ENCODE measurements around the gene CORO6. TPM values are rescaled to one million over a fixed set of nuclear protein-coding genes. Genes with fewer than 3 reads are reported as not detected.

Gene CORO6
- polyA plus RNA-seq, 3 donors, result 1.3 TPM; not detected in 2

DNA sequence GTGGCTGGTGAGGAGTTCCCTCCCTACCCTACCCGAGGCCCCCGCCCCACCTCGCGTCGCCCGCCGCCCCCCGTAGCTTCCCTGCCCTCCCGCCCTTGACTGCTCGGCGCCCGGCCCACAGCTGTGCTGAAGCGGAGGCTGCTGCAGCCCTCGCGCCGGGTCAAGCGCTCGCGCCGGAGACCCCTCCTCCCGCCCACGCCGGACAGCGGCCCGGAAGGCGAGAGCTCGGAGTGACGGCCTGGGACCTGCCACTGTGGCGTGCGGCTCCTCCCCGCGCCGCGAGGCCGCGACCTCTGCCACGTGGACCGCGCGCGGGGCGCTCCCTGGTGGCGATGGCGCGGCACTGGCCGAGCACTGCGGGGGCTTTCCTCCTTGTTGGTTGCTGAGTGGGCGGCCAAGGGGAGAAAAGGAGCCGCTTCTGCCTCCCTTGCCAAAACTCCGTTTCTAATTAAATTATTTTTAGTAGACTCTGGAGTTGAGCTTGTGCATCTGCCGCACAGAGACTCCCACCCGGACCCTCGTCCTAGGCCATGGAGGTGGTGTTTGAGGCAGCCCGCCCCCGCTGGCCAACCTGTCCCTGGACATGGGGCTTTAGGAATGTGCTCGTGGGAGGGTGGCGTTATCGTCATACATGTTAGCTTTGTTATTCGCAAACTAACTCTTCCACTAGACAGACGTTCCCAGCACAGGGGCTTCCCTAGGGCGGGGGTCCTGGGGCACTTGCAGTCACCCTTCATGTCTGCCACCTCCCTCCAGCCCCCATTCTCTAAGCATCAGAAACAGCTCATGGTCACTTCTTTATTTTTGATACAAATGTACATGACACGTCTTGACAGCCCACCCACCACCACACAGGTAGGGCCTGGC is 49.8 kb downstream of the CORO6 start:
- H3K4me1 ChIP-seq (ENCODE audit: control insufficient read depth in 1 of 2, insufficient read depth in 2 of 2, low read length in 2 of 2), result peaks cover 10 to 21% of the 10 kb centered on the region in 2 donors
- no peak overlapping the region for H3K9ac ChIP-seq (ENCODE audit: insufficient read depth, low read length, poor library complexity, severe bottlenecking)
- no peaks in the 10 kb centered on the region for H3K27me3 ChIP-seq (ENCODE audit: control insufficient read depth in 2 of 2, insufficient read depth in 2 of 2, low read length in 2 of 2)
- peak overlapping the region in 3 of 7 donors; percentile 2 to 56 (median 11) for H3K27ac Mint-ChIP-seq
- H4K20me1 ChIP-seq (ENCODE audit: insufficient read depth, low read length), result peaks cover 24% of the 10 kb centered on the region
- H3K27ac ChIP-seq (ENCODE audit: low read depth in 1 of 2, low read length in 2 of 2), result no peak overlapping the region
- H3K79me2 ChIP-seq (ENCODE audit: insufficient read depth, low read length), result peaks cover 13% of the 10 kb centered on the region
- peak; percentile 84 for TF ChIP-seq CTCF (IDR thresholded peaks at IDR 0.05)
- WGBS (ENCODE audit: insufficient coverage), result 52% methylated on average over 38 of the region's 62 CpGs
- H3K36me3 Mint-ChIP-seq, result peaks cover 38 to 59% of the 10 kb centered on the region in 2 donors
- H3K4me1 Mint-ChIP-seq, result peaks cover 18% of the 10 kb centered on the region
- H3K4me2 ChIP-seq (replicated peaks; ENCODE audit: extremely low read depth, low read length, poor library complexity, severe bottlenecking), result peak overlapping the region; percentile 65
- H2AFZ ChIP-seq (ENCODE audit: insufficient read depth, low read depth, low read length, poor library complexity, severe bottlenecking), result no peak overlapping the region
- DNase-seq, result peak; percentile 48 to 72 (median 63)
- H3K4me3 ChIP-seq (replicated peaks in 1 of 3; ENCODE audit: low read depth in 2 of 3, low read length in 3 of 3), result peak overlapping the region in 1 of 3 experiments; percentile 36
- intact Hi-C loops (cut with micrococcal nuclease), result no loop called here
- H3K36me3 ChIP-seq (replicated peaks in 1 of 2; ENCODE audit: control insufficient read depth in 1 of 2, insufficient read depth in 2 of 2, low read length in 2 of 2), result peaks cover 44 to 49% of the 10 kb centered on the region in 2 donors
- H3K9me3 ChIP-seq (replicated peaks in 1 of 2; ENCODE audit: control insufficient read depth in 1 of 2, insufficient read depth in 1 of 2, low read length in 2 of 2), result no peaks in the 10 kb centered on the region
- peak overlapping the region in 1 of 2 donors; percentile 64 for H3K4me3 Mint-ChIP-seq
- peaks cover 0 to 2% (median 2%) of the 10 kb centered on the region in 3 donors for H3K27me3 Mint-ChIP-seq (ENCODE audit: low read depth in 3 of 3)
- no peaks in the 10 kb centered on the region for H3K9me3 Mint-ChIP-seq

DNA sequence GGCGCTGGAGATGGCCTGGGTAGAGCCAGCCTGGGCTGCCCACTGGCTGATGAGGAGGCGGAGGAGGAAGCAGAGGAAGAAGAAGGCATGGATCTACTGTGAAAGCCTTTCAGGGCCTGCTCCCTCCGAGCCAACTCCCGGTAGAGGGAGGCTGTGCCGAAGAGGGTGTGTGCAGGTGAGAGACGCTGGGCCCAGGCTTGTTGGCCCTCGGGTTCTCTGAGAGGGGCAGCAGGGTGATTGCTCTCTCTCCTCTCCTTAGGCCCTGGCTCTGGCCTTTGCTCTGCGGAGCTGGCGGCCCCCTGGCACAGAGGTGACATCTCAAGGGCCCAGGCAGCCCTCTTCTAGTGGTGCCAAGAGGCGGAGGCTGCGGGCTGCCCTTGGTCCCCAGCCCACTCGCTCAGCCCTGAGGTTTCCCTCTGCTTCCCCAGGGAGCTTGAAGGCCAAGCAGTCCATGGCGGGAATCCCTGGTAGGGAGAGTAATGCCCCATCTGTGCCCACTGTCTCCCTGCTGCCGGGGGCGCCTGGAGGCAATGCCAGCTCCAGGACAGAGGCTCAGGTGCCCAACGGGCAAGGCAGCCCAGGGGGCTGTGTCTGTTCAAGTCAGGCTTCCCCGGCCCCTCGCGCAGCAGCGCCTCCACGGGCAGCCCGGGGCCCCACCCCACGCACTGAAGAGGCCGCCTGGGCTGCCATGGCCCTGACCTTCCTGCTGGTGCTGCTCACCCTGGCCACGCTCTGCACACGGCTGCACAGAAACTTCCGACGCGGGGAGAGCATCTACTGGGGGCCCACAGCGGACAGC is 50.6 kb downstream of the CORO6 start:
- Histone ChIP-seq H3K79me2 (ENCODE audit: insufficient read depth, low read length) (peaks cover 13% of the 10 kb centered on the region), H3K27ac (ENCODE audit: low read depth in 1 of 2, low read length in 2 of 2) (no peak overlapping the region), H3K27me3 (ENCODE audit: control insufficient read depth in 2 of 2, insufficient read depth in 2 of 2, low read length in 2 of 2) (no peaks in the 10 kb centered on the region), H3K4me1 (ENCODE audit: control insufficient read depth in 1 of 2, insufficient read depth in 2 of 2, low read length in 2 of 2) (peaks cover 14 to 29% of the 10 kb centered on the region in 2 donors), H3K4me3 (replicated peaks in 1 of 3; ENCODE audit: low read depth in 2 of 3, low read length in 3 of 3) (peak overlapping the region in 1 of 3 experiments; percentile 36), H3K36me3 (replicated peaks in 1 of 2; ENCODE audit: control insufficient read depth in 1 of 2, insufficient read depth in 2 of 2, low read length in 2 of 2) (peaks cover 35 to 41% of the 10 kb centered on the region in 2 donors), H3K4me2 (replicated peaks; ENCODE audit: extremely low read depth, low read length, poor library complexity, severe bottlenecking) (peak overlapping the region; percentile 65), H3K9ac (ENCODE audit: insufficient read depth, low read length, poor library complexity, severe bottlenecking) (no peak overlapping the region), H4K20me1 (ENCODE audit: insufficient read depth, low read length) (peaks cover 24% of the 10 kb centered on the region), H3K9me3 (replicated peaks in 1 of 2; ENCODE audit: control insufficient read depth in 1 of 2, insufficient read depth in 1 of 2, low read length in 2 of 2) (no peaks in the 10 kb centered on the region), H2AFZ (ENCODE audit: insufficient read depth, low read depth, low read length, poor library complexity, severe bottlenecking) (no peak overlapping the region)
- Mint-ChIP-seq H3K9me3 (no peaks in the 10 kb centered on the region), H3K27me3 (ENCODE audit: low read depth in 3 of 3) (peaks cover 0 to 2% (median 2%) of the 10 kb centered on the region in 3 donors), H3K36me3 (peaks cover 34 to 51% of the 10 kb centered on the region in 2 donors), H3K27ac (no peak overlapping the region), H3K4me3 (peak overlapping the region in 1 of 2 donors; percentile 64), H3K4me1 (peaks cover 18% of the 10 kb centered on the region)
- TF ChIP-seq CTCF (IDR thresholded peaks at IDR 0.05), result no peak
- 81% methylated on average over 28 of the region's 30 CpGs for WGBS (ENCODE audit: insufficient coverage)
- peak in 1 of 3 donors; percentile 11 for DNase-seq
- intact Hi-C loops (cut with micrococcal nuclease), result no loop called here

Measured in CD14-positive monocyte (primary cell).